DMS53 (cell line): ENCODE data around the gene NPIPA8.
"Not testable (repeated sequence)": the region's sequence is repeated elsewhere in the genome, so short reads cannot be mapped to it uniquely, and the experiment has no call there.

Experiments
- DNase-seq: peaks from one replicate; lab custom pipeline; 2025; lab: John Stamatoyannopoulos, UW

The NPIPA8 gene

GRCh38 chr16:18336636-18337035, at the start of gene NPIPA8:
NPIPA8 (minus strand) TSS chr16:18336736; CDS start chr16:18332662, 4,074 bp downstream.
- not testable (repeated sequence) for DNase-seq

- not testable (repeated sequence) for DNase-seq
Measured at GRCh38 chr16:18385285-18385684, 48.7 kb upstream of the NPIPA8 start.

- DNase-seq = not testable (repeated sequence)
Measured at GRCh38 chr16:18384869-18385268, 48.3 kb upstream of the NPIPA8 start.

- not testable (repeated sequence) for DNase-seq
Measured at GRCh38 chr16:18384098-18384636, 47.6 kb upstream of the NPIPA8 start.

GRCh38 chr16:18382696-18383095, 46.2 kb upstream of the NPIPA8 start:
- DNase-seq = not testable (repeated sequence)

- not testable (repeated sequence) for DNase-seq
Measured at GRCh38 chr16:18347742-18348141, 11.2 kb upstream of the NPIPA8 start.

- DNase-seq = not testable (repeated sequence)
Measured at GRCh38 chr16:18346993-18347392, 10.5 kb upstream of the NPIPA8 start.

- DNase-seq = not testable (repeated sequence)
Measured at GRCh38 chr16:18344634-18345033, 8.1 kb upstream of the NPIPA8 start.

- not testable (repeated sequence) for DNase-seq
Measured at GRCh38 chr16:18341986-18342385, 5.5 kb upstream of the NPIPA8 start.

GRCh38 chr16:18341417-18341960, 5.0 kb upstream of the NPIPA8 start:
- not testable (repeated sequence) for DNase-seq

GRCh38 chr16:18339210-18339609, 2.7 kb upstream of the NPIPA8 start:
- DNase-seq = not testable (repeated sequence)

GRCh38 chr16:18311811-18312210, 24.7 kb downstream of the NPIPA8 start:
- not testable (repeated sequence) for DNase-seq

- DNase-seq = not testable (repeated sequence)
Measured at GRCh38 chr16:18309159-18309558, 27.4 kb downstream of the NPIPA8 start.

GRCh38 chr16:18307241-18307640, 29.3 kb downstream of the NPIPA8 start:
- not testable (repeated sequence) for DNase-seq

- DNase-seq = not testable (repeated sequence)
Measured at GRCh38 chr16:18306066-18306465, 30.5 kb downstream of the NPIPA8 start.

GRCh38 chr16:18303059-18303706, 33.4 kb downstream of the NPIPA8 start:
- not testable (repeated sequence) for DNase-seq

GRCh38 chr16:18297714-18298113, 38.8 kb downstream of the NPIPA8 start:
- not testable (repeated sequence) for DNase-seq

- not testable (repeated sequence) for DNase-seq
Measured at GRCh38 chr16:18296931-18297330, 39.6 kb downstream of the NPIPA8 start.

- DNase-seq = not testable (repeated sequence)
Measured at GRCh38 chr16:18294371-18294770, 42.2 kb downstream of the NPIPA8 start.

- DNase-seq = not testable (repeated sequence)
Measured at GRCh38 chr16:18293337-18293956, 43.1 kb downstream of the NPIPA8 start.

GRCh38 chr16:18290959-18291358, 45.6 kb downstream of the NPIPA8 start:
- DNase-seq = not testable (repeated sequence)

- not testable (repeated sequence) for DNase-seq
Measured at GRCh38 chr16:18286342-18286741, 50.2 kb downstream of the NPIPA8 start.

- DNase-seq = not testable (repeated sequence)
Measured at GRCh38 chr16:18280319-18280718, 56.2 kb downstream of the NPIPA8 start.
